Measurements from ENCODE around the gene CISD3.

The CISD3 gene

DNA sequence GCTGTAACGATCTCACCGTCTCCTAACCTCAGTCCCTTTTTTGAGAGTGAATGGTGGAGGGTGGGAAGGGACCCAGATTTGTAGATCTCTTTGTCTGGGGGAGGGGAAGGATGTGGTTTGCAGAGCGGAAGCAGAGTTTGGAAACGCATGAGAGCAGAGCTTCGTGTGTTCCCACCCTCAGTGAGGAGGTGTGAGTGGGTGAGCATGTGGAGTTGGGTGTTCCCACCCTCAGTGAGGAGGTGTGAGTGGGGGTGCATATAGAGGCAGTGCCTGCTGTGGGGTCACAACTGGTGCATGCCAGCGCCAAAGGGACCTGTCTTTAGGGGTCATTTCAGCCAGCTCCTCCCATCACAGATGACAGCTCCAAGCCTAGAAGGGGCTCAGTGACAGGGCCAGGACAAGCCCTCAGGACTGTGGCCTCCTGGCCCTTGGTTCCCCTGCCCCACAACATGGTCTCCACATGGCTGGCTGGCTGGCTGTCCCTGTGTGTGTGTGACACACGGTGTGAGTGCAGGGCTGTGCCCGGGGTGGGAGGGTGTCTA is 1.8 kb upstream of the CISD3 start:
- DNase-seq (ENCODE audit: extremely low read depth, low read depth) = no peak
- TF ChIP-seq, protein P1, sequence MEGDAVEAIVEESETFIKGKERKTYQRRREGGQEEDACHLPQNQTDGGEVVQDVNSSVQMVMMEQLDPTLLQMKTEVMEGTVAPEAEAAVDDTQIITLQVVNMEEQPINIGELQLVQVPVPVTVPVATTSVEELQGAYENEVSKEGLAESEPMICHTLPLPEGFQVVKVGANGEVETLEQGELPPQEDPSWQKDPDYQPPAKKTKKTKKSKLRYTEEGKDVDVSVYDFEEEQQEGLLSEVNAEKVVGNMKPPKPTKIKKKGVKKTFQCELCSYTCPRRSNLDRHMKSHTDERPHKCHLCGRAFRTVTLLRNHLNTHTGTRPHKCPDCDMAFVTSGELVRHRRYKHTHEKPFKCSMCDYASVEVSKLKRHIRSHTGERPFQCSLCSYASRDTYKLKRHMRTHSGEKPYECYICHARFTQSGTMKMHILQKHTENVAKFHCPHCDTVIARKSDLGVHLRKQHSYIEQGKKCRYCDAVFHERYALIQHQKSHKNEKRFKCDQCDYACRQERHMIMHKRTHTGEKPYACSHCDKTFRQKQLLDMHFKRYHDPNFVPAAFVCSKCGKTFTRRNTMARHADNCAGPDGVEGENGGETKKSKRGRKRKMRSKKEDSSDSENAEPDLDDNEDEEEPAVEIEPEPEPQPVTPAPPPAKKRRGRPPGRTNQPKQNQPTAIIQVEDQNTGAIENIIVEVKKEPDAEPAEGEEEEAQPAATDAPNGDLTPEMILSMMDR (IDR thresholded peaks at IDR 0.05; ENCODE audit: low read depth, low read length, missing control alignments) = no peak
- H3K4me3 ChIP-seq (replicated peaks; ENCODE audit: low read depth, low read length) = no peak overlapping the region

DNA sequence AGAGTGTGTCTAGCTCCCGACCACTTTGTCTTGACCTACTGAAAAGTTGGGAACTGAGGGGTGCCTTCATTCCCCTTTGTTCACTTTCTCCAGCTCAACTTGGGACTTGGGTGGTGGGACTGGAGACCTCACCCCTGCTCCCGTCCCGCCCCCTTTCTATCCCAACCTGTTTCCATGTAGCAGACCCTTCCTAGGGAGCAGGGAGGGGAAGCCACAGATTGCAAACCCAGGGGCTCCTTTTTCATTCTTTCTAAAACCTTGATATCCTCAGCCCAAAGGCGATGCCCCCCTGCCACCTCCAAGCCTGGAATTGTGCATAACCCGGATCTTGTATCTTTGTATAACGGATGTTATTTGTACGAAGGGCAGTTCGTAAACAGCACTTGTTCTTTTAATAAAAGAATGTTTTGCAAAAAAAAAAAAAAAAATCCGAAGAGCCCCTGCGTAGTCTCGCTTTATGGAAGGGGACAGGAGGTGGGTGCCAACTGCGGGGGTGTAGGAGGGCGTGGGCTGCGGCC is 714 bp upstream of the CISD3 start:
- TF ChIP-seq, protein P1 (IDR thresholded peaks at IDR 0.05; ENCODE audit: low read depth, low read length, missing control alignments) = no peak
- H3K4me3 ChIP-seq (replicated peaks; ENCODE audit: low read depth, low read length) = peak overlapping the region; percentile 44
- no peak for DNase-seq (ENCODE audit: extremely low read depth, low read depth)

DNA sequence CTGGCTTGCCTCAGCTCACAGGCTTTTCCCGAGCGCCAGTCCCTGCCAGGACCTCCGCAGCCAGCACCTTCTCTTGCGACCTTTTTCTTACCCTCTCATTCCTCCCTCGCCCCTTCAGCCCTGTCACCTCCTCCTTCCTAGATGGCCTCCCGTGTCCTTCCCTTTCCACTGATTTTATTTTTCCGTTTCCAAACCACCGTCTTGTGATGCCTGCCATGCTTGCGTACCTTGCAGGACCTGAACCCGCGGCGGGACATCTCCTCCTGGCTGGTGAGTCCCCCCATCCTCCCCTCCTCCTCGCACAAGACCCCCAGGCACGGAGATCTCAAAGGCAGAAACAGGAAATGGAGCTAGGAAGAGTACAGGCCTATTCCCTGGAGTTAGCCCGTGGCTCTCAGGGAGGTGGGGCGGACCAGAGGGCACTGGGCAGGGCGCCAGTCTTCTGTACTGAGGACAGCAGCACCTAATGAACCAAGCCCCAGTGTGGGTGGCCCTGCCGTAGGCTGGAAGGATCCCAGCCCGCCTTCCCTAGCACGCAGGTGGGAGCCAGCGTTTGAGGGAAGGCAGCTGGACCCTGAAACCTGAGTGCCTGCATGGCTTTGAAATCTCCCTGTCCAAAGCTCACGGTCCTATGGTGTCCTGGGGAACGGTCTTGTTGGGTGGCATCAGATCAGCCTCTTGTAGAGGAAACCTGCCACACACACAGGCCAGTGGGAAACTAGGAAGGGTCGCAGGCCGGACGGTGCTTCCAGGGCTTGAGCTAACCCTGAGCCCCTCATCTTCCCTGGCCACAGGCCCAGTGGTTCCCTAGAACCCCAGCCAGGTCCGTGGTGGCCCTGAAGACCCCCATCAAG is 612 bp downstream of the CISD3 start:
- peak overlapping the region; percentile 83 for H3K4me3 ChIP-seq (replicated peaks; ENCODE audit: low read depth, low read length)
- no peak for DNase-seq (ENCODE audit: extremely low read depth, low read depth)
- TF ChIP-seq, protein P1 (IDR thresholded peaks at IDR 0.05; ENCODE audit: low read depth, low read length, missing control alignments) = no peak

DNA sequence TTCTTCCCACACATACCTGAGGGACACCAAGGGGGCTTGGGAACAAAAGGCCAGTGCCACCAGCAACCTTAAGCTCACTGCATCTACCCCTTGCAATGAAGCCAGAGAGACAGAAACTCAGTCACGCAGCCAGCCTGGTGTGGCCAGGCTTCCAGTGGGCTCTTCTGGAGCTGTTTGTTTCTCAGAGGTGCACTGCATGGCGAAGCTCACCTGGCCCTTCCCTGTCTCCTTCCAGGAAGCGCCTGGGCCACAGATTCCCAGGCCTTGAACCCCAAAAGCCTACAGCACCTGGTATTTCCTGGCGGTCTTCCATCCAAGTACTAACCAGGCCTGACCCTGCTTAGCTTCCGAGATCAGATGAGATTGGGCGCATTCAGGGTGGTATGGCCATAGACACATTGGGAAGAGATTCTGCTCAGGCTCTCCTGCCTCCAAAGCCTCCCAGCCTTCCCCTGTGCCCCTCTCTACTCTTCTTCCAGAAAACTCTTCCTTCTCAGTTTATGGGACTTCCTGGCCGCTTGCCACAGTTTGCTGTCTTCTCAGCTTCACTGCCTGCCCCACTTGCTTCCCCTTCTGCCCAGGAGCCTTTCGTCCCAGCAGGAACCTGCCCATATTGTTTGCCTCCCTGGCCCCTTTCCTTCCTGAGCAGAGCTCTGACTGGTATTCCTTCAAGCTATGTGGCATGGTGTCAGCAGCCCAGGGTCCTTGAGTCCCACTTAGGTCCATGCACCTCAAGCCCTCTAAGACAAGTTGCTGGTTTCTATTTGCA is 1.6 kb downstream of the CISD3 start:
- H3K4me3 ChIP-seq (replicated peaks; ENCODE audit: low read depth, low read length) = peak overlapping the region; percentile 83
- TF ChIP-seq, protein P1 (IDR thresholded peaks at IDR 0.05; ENCODE audit: low read depth, low read length, missing control alignments) = no peak
- no peak for DNase-seq (ENCODE audit: extremely low read depth, low read depth)

DNA sequence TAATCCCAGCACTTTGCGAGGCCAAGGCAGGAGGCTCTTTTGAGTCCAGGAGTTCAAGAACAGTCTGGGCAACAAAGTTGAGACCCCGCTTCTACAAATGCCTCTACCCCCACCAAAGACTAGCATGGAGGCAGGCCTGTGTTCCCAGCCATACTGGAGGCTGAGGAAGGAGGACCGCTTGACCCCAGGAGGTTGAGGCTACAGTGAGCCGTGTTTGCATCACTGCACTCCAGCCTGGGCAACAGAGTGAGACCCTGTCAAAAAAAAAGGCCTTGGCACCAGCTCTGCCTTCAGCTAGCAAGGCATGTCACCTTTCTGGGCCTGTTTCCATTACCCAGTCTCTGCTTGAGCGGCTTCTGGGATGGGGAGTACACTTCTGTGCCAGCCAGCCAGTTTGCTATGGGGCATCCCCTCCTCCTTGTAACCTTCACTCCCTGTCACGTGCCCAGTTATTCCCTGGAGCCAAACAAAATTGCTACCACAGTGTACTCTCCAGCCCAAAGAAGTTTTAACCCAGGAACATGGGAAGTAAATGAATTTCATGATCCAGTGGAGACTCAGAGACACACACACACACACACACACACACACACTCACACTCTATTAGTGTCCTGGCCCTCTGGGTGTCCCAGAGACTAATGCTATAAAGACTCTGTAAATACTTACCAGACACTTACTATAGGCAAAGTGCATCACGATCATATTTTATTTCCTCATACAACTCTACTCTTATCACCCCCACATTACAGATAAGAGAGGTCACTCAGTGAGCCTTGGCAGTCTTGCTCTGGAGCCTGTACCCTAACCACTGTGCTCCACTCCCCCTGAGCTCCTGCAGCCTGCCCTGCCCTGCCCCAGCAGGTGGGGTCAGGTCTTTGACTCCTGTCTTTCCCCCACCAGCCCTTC is 2.5 kb downstream of the CISD3 start:
- no peak for DNase-seq (ENCODE audit: extremely low read depth, low read depth)
- TF ChIP-seq, protein P1 (IDR thresholded peaks at IDR 0.05; ENCODE audit: low read depth, low read length, missing control alignments) = no peak
- peak overlapping the region; percentile 83; the same call in 1 of the 2 replicates for H3K4me3 ChIP-seq (replicated peaks; ENCODE audit: low read depth, low read length)
